AG10803 (cell line): Measurements from ENCODE around the gene MORN2.
A peak's percentile ranks its signal among the peaks of the same experiment; 100 is the strongest.

ENCODE experiments used
- DNase-seq: peaks from one replicate; pipeline ENCODE4 v3.0.0; 2010; ENCODE audit warnings: low read depth
- H3K4me3 ChIP-seq: 2 replicates; pipeline ENCODE4 v1.5.1; 2011; ENCODE audit warnings: mild to moderate bottlenecking, low read length, control low read depth
- TF ChIP-seq, protein P1 (sequence below): conservative IDR thresholded peaks from 2 replicates; pipeline ENCODE4 v1.5.1; 2011; ENCODE audit warnings: mild to moderate bottlenecking, low read length, control low read depth, inconsistent platforms

Gene MORN2

DNA sequence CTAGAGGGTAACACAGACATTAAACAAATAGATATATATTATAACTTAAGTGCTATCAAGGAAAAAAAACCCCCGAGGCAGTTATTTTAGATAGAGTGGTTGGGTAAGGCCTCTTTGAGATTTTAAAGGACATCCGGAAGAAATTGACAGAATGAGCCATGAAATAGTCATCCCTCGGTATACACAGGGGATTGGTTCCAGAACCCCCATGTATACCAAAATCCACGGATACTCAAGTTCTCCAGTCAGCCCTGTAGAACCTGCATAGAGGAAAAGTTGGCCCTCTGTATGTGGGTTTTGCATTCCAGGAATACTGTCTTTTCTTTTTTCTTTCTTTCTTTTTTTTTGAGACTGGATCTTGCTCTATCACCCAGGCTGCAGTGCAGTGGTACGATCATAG, 2.0 kb upstream of the MORN2 start:
- H3K4me3 ChIP-seq: no peak overlapping the region
- DNase-seq: no peak
- TF ChIP-seq, protein P1, sequence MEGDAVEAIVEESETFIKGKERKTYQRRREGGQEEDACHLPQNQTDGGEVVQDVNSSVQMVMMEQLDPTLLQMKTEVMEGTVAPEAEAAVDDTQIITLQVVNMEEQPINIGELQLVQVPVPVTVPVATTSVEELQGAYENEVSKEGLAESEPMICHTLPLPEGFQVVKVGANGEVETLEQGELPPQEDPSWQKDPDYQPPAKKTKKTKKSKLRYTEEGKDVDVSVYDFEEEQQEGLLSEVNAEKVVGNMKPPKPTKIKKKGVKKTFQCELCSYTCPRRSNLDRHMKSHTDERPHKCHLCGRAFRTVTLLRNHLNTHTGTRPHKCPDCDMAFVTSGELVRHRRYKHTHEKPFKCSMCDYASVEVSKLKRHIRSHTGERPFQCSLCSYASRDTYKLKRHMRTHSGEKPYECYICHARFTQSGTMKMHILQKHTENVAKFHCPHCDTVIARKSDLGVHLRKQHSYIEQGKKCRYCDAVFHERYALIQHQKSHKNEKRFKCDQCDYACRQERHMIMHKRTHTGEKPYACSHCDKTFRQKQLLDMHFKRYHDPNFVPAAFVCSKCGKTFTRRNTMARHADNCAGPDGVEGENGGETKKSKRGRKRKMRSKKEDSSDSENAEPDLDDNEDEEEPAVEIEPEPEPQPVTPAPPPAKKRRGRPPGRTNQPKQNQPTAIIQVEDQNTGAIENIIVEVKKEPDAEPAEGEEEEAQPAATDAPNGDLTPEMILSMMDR: no peak

DNA sequence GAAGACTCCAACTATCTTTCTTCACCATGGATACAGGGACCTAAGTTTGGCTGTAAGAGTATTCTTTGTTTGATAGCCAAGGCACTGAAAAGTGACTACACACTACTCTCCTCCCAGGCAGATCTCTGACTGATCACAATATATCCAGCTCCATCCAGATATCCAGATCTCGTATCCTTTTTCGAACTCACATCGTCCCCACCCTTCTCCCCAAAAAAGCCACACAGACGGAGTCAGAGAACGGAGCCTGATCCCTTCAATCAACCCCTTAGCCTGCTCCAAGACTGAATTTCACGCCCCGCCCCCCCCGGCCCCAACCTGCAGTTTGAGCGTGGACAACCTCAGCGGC, 575 bp upstream of the MORN2 start:
- DNase-seq: peak; percentile 8
- H3K4me3 ChIP-seq: peak overlapping the region; percentile 96
- TF ChIP-seq, protein P1: no peak

DNA sequence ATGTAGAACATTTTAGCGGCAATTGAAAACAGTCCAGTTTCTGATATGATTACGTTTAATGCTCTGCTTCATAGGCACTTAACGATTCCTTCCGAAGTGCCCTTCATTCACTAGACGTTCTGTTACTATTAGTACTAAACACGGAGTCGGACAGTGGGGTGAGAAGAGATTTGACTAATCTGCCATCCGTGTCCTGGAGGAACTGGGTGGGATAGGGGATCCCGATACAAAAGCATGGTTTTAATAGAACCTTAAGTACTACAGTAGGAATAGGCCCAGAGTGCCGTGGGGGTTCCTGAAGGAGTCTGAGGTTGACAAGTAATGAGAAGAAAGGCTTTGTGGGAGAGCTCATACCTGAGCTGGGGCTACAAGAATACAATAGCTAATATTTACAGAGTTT, 631 bp downstream of the MORN2 start:
- H3K4me3 ChIP-seq: peak overlapping the region; percentile 96
- no peak for DNase-seq
- TF ChIP-seq, protein P1: no peak

DNA sequence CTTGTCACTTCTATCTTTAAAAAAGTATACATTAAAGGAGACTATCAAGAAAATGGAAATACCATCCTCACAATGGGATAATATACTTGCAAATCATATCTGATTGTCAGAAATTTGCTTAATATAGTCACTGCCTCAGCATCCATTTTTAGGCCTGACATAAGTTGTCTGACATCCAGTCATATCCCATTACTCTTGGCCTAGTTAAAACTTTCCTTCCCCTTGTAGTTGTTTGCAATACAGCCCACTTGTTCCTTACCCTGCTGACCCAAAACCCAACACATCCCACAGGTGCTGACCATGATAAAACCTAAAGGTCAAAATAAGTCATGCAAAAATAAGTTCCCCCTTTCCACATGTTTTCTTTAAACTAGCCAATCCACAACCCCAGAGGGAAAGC, 10.3 kb downstream of the MORN2 start:
- TF ChIP-seq, protein P1: no peak
- no peak overlapping the region for H3K4me3 ChIP-seq
- DNase-seq: no peak

DNA sequence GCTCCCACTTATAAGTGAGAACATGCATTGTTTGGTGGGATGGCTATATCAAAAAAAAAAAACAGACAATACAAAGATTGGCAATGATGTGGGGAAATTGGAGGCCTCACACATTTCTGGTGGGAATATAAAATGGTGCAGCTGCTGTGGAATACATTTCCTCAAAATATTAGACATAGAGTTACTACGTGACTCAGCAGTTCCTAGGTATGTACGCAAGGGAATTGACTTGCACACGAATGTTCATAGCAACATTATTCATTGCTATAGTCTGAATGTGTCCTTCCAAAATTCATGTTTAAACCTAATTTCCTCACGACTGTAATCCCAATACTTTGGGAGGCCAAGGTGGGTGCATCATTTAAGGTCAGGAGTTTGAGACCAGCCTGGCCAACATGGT, 11.6 kb downstream of the MORN2 start:
- no peak overlapping the region for H3K4me3 ChIP-seq
- no peak for DNase-seq
- TF ChIP-seq, protein P1: no peak

DNA sequence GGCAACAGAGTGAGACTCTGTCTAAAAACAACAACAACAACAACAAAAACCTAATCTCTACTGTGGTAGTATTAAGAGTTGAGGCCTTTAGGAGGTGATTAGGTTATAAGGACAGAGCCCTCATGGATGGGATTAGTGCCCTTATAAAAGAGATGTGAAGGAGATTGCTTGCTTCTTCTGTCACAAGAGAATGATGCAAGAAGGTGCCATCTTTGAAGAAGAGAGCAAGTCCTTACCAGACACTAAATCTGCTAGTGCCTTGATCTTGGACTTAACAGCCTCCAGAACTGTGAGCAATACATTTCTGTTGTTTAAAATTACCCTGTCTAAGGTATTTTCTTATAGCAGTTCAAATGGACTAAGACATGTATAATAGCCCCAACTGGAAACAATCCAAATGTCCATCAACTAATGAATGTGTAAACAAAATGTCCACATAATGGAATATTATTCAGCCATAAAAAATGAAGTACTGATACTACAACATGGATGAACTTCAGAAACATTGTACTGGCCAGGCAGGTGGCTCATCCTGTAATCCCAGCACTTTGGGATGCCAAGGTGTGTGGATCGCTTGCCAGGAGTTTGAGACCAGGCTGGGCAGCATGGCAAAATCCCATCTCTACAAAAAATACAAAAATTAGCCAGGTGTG, 12.3 kb downstream of the MORN2 start:
- TF ChIP-seq, protein P1: no peak
- no peak for DNase-seq
- no peak overlapping the region for H3K4me3 ChIP-seq

DNA sequence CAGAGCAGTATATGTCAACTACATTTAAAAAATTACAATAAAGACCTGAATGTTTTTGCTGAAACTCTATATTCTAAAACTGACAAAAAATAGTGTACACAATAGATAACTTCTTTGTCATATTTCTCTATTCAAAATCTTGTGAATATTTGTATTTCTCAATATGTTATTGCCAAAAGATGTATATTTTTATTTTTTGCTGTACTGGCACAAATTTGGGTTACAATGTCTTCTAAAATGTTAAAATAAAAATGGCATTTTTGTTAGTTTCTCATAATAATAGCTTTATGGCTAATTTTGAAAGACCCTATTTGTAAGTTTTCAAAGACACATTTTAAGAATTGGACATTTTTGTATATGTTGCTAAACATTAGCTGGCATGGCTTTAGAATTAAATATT, 13.3 kb downstream of the MORN2 start:
- no peak for DNase-seq
- H3K4me3 ChIP-seq: no peak overlapping the region
- TF ChIP-seq, protein P1: no peak
